Transverse colon (tissue), 4 donors: ENCODE results near the gene ZNF423. TPM values are rescaled to one million over a fixed set of nuclear protein-coding genes. Genes with fewer than 3 reads are reported as not detected.

Source experiments
- DNase-seq: peaks from one replicate; pipeline ENCODE4 v3.0.0-alpha.2; 2019
- H3K27ac ChIP-seq, 4 donors: fragments of 200-600 bp; sonication (generic); 2 replicates each; pipeline ENCODE4 v1.5.1; 2016 to 2018; ENCODE audit warnings: inconsistent platforms in 4 of 4
- H3K27me3 ChIP-seq: fragments of 200-600 bp; sonication (generic); 2 replicates; pipeline ENCODE4 v1.5.1; 2017; ENCODE audit warnings: inconsistent platforms
- H3K36me3 ChIP-seq, 4 donors: fragments of 200-600 bp; sonication (generic); 2 replicates each; pipeline ENCODE4 v1.5.1; 2017 to 2019; ENCODE audit warnings: inconsistent platforms in 4 of 4
- H3K4me1 ChIP-seq, 4 donors: fragments of 200-600 bp; sonication (generic); 2 replicates each; pipeline ENCODE4 v1.5.1; 2017 to 2020; ENCODE audit warnings: inconsistent platforms in 4 of 4
- H3K4me3 ChIP-seq, 4 donors: fragments of 200-600 bp; sonication (generic); 1 replicate in 1 of 4; 2 replicates in 3 of 4; pipeline versions ENCODE4 v1.5.1 to v1.6.1; 2017 to 2019; ENCODE audit warnings: inconsistent platforms in 4 of 4
- H3K9me3 ChIP-seq, 2 donors: fragments of 200-600 bp; sonication (generic); 2 replicates each; pipeline ENCODE4 v1.5.1; 2017 to 2019; ENCODE audit warnings: inconsistent platforms in 2 of 2
- EP300 ChIP-seq: sonication (generic); formaldehyde crosslinking; IDR thresholded peaks from one replicate; pipeline ENCODE4 v1.6.1; 2017; ENCODE audit warnings: antibody characterized with exemption, low read depth
- POLR2A ChIP-seq: fragments of 450-650 bp; IDR thresholded peaks from one replicate; pipeline ENCODE4 v1.6.1; 2016; ENCODE audit warnings: antibody characterized with exemption, mild to moderate bottlenecking, moderate library complexity
- POLR2AphosphoS5 ChIP-seq, 3 donors: sonication (generic); formaldehyde crosslinking; IDR thresholded peaks; one replicate each; pipeline ENCODE4 v1.6.1; 2016; ENCODE audit warnings: antibody characterized with exemption in 3 of 3
- WGBS, 2 donors: methylation state at CpG; one replicate each; pipeline ENCODE4 v1.1.5; 2018; ENCODE audit warnings: low coverage in 1 of 2; 5-methylcytosine and 5-hydroxymethylcytosine counted together
- in situ Hi-C, 4 donors: fragments of 200-750 bp; cut with MboI; loops; one replicate each; pipeline versions ENCODE4 v1.15.0 to v1.15.1; 2017; ENCODE audit warnings: low sequenced_read_pairs in 3 of 4, low pct_ligation_motif_present in 1 of 4, low pct_unique_long_range_greater_than_20kb in 1 of 4
- intact Hi-C: fragments of 100-400 bp; cut with DNase I; formaldehyde crosslinking; loops from one replicate; pipeline ENCODE4 v1.15.1; 2023; ENCODE audit warnings: low total_unique reads
- total RNA-seq, 4 donors: library from RNA; depleted of rRNA; stranded (reverse); fragments of >200 nt; gene quantifications; one replicate each; pipeline ENCODE4 v1.1.0, GENCODE V29; 2016
- TF ChIP-seq, protein P1 (sequence below), 5 experiments: fragments of 200-600 bp in 3 of 5; fragments of 450-650 bp in 2 of 5; sonication (generic) in 3 of 5; IDR thresholded peaks; 1 replicate in 2 of 5; 2 replicates in 3 of 5; pipeline ENCODE4 v1.5.1; 2016 to 2017; ENCODE audit warnings: antibody characterized with exemption in 5 of 5, inconsistent platforms in 3 of 5, mild to moderate bottlenecking in 2 of 5, moderate library complexity in 1 of 5

ZNF423 gene
- total RNA-seq, 4 donors from 2014 or later, result 4.9 to 13.1 (median 7.2) TPM

- Histone ChIP-seq H3K4me3 (no peak overlapping the region), H3K27me3 (no peaks in the 10 kb centered on the region), H3K36me3 (no peaks in the 10 kb centered on the region), H3K27ac (no peak overlapping the region), H3K9me3 (no peaks in the 10 kb centered on the region), H3K4me1 (peaks cover 0 to 18% (median 4%) of the 10 kb centered on the region in 4 donors)
- no peak for DNase-seq
- 94% methylated on average over 13 of the region's 14 CpGs; no CpG with 5 or more reads in 1 of the 2 donors for WGBS, 2 donors
- in situ Hi-C loops, result no loop called here
- intact Hi-C loops, result no loop called here
- TF ChIP-seq, protein P1, sequence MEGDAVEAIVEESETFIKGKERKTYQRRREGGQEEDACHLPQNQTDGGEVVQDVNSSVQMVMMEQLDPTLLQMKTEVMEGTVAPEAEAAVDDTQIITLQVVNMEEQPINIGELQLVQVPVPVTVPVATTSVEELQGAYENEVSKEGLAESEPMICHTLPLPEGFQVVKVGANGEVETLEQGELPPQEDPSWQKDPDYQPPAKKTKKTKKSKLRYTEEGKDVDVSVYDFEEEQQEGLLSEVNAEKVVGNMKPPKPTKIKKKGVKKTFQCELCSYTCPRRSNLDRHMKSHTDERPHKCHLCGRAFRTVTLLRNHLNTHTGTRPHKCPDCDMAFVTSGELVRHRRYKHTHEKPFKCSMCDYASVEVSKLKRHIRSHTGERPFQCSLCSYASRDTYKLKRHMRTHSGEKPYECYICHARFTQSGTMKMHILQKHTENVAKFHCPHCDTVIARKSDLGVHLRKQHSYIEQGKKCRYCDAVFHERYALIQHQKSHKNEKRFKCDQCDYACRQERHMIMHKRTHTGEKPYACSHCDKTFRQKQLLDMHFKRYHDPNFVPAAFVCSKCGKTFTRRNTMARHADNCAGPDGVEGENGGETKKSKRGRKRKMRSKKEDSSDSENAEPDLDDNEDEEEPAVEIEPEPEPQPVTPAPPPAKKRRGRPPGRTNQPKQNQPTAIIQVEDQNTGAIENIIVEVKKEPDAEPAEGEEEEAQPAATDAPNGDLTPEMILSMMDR (IDR thresholded peaks at IDR 0.05), result no peak
- TF ChIP-seq POLR2A (no peak), EP300 (no peak), POLR2AphosphoS5 (IDR thresholded peaks at IDR 0.05) (no peak)
Observed at GRCh38 chr16:49636608-49637007, 219.3 kb downstream of the ZNF423 start.

DNA sequence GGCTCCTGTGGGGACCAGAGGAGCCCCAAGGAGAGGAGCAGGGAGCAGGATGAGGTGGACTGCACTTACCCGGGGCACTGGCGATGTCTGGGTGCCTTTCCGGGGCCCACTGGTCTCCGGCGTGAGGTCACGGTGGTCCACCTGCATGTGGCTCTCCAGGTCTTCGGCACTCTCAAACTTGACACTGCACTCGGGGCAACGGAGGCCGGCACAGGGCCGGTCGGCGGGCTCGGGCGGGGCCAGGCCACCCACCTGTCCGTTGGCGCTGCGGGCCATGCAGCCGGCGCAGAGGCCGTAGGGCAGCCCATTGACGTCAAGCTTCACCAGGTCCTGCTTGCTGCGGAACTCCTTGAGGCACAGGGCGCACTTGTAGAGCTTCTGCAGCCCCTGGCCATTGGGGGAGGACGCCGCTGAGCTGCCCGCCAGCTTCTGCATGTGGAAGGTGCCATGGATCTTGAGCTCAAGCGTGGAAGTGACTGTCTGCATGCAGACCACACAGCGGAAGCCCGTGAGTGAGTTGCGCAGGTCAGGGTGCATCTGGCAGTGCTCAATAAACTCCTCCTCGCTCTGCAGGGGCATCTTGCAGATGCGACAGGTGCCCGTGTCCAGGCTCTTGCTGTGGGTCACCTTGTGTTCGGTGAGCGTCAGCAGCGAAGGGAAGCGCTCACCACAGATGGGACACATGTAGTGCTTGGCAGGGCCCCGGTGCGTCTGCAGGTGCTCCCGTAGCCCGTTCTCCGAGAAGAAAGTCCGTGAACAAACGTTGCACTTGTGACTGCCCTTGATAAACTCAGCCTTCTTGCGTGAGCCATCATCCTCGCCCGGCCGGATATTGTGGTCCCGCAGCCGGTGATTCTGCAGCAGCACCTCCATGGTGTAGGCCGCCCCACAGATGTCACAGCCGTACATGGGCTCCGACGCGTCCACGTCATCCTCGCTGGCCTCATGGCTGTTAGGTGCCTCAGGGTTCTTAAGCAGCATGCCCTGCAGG is 220.0 kb downstream of the ZNF423 start:
- Histone ChIP-seq H3K9me3 (no peaks in the 10 kb centered on the region), H3K27ac (no peak overlapping the region), H3K27me3 (no peaks in the 10 kb centered on the region), H3K4me3 (no peak overlapping the region), H3K36me3 (no peaks in the 10 kb centered on the region), H3K4me1 (peaks cover 0 to 16% (median 4%) of the 10 kb centered on the region in 4 donors)
- intact Hi-C loops (no loop called here), in situ Hi-C loops (no loop called here)
- WGBS, 2 donors, result 96% methylated on average over 53 of the region's 58 CpGs; no CpG with 5 or more reads in 1 of the 2 donors
- no peak for DNase-seq
- TF ChIP-seq, protein P1 (IDR thresholded peaks at IDR 0.05), result no peak
- TF ChIP-seq POLR2AphosphoS5 (IDR thresholded peaks at IDR 0.05) (no peak), EP300 (no peak), POLR2A (no peak)

GRCh38 chr16:49635009-49635350 is 220.9 kb downstream of the ZNF423 start:
- Histone ChIP-seq H3K36me3 (no peaks in the 10 kb centered on the region), H3K9me3 (no peaks in the 10 kb centered on the region), H3K4me1 (peaks cover 0 to 9% (median under 1%) of the 10 kb centered on the region in 4 donors), H3K4me3 (no peak overlapping the region), H3K27ac (no peak overlapping the region), H3K27me3 (no peaks in the 10 kb centered on the region)
- no peak for TF ChIP-seq POLR2A
- TF ChIP-seq POLR2AphosphoS5 (IDR thresholded peaks at IDR 0.05), result no peak
- TF ChIP-seq, protein P1 (IDR thresholded peaks at IDR 0.05), result no peak
- no peak for TF ChIP-seq EP300
- WGBS, 2 donors, result 92% methylated on average over 1 of the region's 1 CpG; no CpG with 5 or more reads in 1 of the 2 donors
- intact Hi-C loops (no loop called here), in situ Hi-C loops (no loop called here)
- no peak for DNase-seq

DNA sequence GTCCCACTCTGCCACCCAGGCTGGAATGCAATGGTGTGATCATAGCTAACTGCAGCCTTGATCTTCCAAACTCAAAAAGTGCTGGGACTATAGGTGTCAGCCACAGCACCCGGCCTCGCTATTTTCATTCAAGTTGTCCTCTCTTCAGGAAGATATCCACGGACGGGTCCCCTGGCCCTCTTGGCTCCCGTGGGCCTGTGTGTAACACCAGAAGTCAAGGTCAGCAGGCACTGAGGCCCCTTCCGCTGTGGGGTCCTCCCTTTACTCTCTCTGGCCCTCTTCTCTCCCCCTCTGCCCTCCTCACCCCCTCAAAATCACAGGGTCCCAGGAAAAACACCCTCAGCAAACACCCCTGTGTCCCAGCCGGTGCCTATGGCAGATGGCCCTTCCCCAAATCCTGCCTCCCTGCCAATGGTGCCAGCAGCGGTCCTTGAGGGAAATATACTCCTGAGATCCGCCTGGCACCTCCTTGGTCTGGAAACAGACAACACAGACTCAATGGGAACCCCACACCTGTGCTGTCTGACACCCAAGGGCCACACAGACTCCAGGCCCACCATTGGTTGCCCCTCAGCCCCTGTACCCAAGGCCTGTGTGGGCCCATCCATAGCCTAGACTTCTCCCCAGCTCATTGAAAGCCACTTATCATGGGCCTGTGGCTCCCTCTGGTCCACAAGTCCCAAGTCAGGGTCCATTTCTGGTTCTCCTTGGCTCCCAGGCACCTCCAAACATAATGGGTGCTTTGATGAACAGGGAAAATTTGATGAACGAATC is 221.5 kb downstream of the ZNF423 start:
- in situ Hi-C loops, result no loop called here

More for the DNA sequence above, 221.5 kb downstream of the ZNF423 start:
- no peaks in the 10 kb centered on the region for H3K36me3 ChIP-seq
- H3K4me3 ChIP-seq, result no peak overlapping the region
- TF ChIP-seq, protein P1 (IDR thresholded peaks at IDR 0.05), result no peak
- TF ChIP-seq POLR2A (no peak), POLR2AphosphoS5 (IDR thresholded peaks at IDR 0.05) (no peak), EP300 (no peak)
- no peak overlapping the region for H3K27ac ChIP-seq
- no peaks in the 10 kb centered on the region for H3K27me3 ChIP-seq
- intact Hi-C loops, result no loop called here
- DNase-seq, result no peak
- 75 to 83% methylated on average over 1 to 10 of the region's 10 CpGs for WGBS, 2 donors
- H3K9me3 ChIP-seq, result no peaks in the 10 kb centered on the region
- H3K4me1 ChIP-seq, result peaks cover 0 to 9% (median 0%) of the 10 kb centered on the region in 4 donors
